T-helper 2 cell treated with Interferon-gamma antibody and Interleukin-4, amounts not matched to agents 5 μg/mL and 100 μg/mL, for 36 hours (primary cell): Measurements from ENCODE around the gene RPL13A.
"Not testable (repeated sequence)": the region's sequence is repeated elsewhere in the genome, so short reads cannot be mapped to it uniquely, and the experiment has no call there.

Source experiments
- DNase-seq: peaks from one replicate; pipeline ENCODE4 v3.0.0; 2021; ENCODE audit warnings: low spot score
- H3K27ac Mint-ChIP-seq: one replicate; pipeline ENCODE4 v1.8.0; 2021; ENCODE audit warnings: mild to moderate bottlenecking, mixed read lengths
- H3K27me3 Mint-ChIP-seq: one replicate; pipeline ENCODE4 v1.8.0; 2021; ENCODE audit warnings: low read depth, mixed read lengths
- H3K36me3 Mint-ChIP-seq: one replicate; pipeline ENCODE4 v1.8.0; 2021; ENCODE audit warnings: low read depth, mixed read lengths
- H3K4me1 Mint-ChIP-seq: one replicate; pipeline ENCODE4 v1.8.0; 2021; ENCODE audit warnings: low read depth, mixed read lengths
- H3K4me3 Mint-ChIP-seq: one replicate; pipeline ENCODE4 v1.8.0; 2022; ENCODE audit warnings: mild to moderate bottlenecking, moderate library complexity, mixed read lengths
- H3K9me3 Mint-ChIP-seq: one replicate; pipeline ENCODE4 v1.8.0; 2021; ENCODE audit warnings: mixed read lengths

The RPL13A gene

GRCh38 chr19:49487277-49488045 lies at the start of gene RPL13A:
RPL13A (plus strand) TSS chr19:49487608; CDS start chr19:49487630, 22 bp downstream.
- H3K4me3 Mint-ChIP-seq: peak within 1 kb of the TSS; percentile 99
- peak; percentile 100 for DNase-seq
- H3K9me3 Mint-ChIP-seq: no peaks in the 10 kb centered on the region
- peaks cover 3% of the 10 kb centered on the region for H3K27me3 Mint-ChIP-seq
- peak within 1 kb of the TSS; percentile 94 for H3K27ac Mint-ChIP-seq
- peaks cover 22% of the 10 kb centered on the region for H3K4me1 Mint-ChIP-seq
- H3K36me3 Mint-ChIP-seq: peaks cover 74% of the 10 kb centered on the region

- no peak overlapping the region for H3K4me3 Mint-ChIP-seq
- no peak for DNase-seq
- no peak overlapping the region for H3K27ac Mint-ChIP-seq
- no peaks in the 10 kb centered on the region for H3K36me3 Mint-ChIP-seq
- peaks cover 89% of the 10 kb centered on the region for H3K27me3 Mint-ChIP-seq
- H3K4me1 Mint-ChIP-seq: peaks cover 29% of the 10 kb centered on the region
- H3K9me3 Mint-ChIP-seq: no peaks in the 10 kb centered on the region
Observed at GRCh38 chr19:49438261-49438660, 49.1 kb upstream of the RPL13A start.

GRCh38 chr19:49439836-49440235 lies 47.6 kb upstream of the RPL13A start:
- Mint-ChIP-seq H3K4me3 (no peak overlapping the region), H3K27me3 (peaks cover 76% of the 10 kb centered on the region), H3K27ac (no peak overlapping the region), H3K36me3 (peaks cover 1% of the 10 kb centered on the region), H3K4me1 (peaks cover 35% of the 10 kb centered on the region), H3K9me3 (no peaks in the 10 kb centered on the region)
- DNase-seq: no peak

- H3K4me1 Mint-ChIP-seq: peaks cover 36% of the 10 kb centered on the region
- H3K27me3 Mint-ChIP-seq: peaks cover 68% of the 10 kb centered on the region
- H3K4me3 Mint-ChIP-seq: peak overlapping the region; percentile 73
- no peak overlapping the region for H3K27ac Mint-ChIP-seq
- no peak for DNase-seq
- peaks cover 7% of the 10 kb centered on the region for H3K36me3 Mint-ChIP-seq
- H3K9me3 Mint-ChIP-seq: no peaks in the 10 kb centered on the region
Observed at GRCh38 chr19:49440439-49441209, 46.8 kb upstream of the RPL13A start.

GRCh38 chr19:49441210-49441959 lies 46.0 kb upstream of the RPL13A start, which contains the start of gene SLC17A7:
SLC17A7 (minus strand) TSS chr19:49441527; CDS start chr19:49441379, 148 bp downstream.
- H3K9me3 Mint-ChIP-seq: no peaks in the 10 kb centered on the region
- H3K36me3 Mint-ChIP-seq: peaks cover 13% of the 10 kb centered on the region
- H3K4me3 Mint-ChIP-seq: peak within 1 kb of the TSS; percentile 83
- peaks cover 29% of the 10 kb centered on the region for H3K4me1 Mint-ChIP-seq
- peaks cover 61% of the 10 kb centered on the region for H3K27me3 Mint-ChIP-seq
- no peak for DNase-seq
- peak within 1 kb of the TSS; percentile 87 for H3K27ac Mint-ChIP-seq

GRCh38 chr19:49441960-49442350 lies 45.5 kb upstream of the RPL13A start:
- H3K27me3 Mint-ChIP-seq: peaks cover 55% of the 10 kb centered on the region
- H3K27ac Mint-ChIP-seq: peak overlapping the region; percentile 87
- no peak for DNase-seq
- peak overlapping the region; percentile 83 for H3K4me3 Mint-ChIP-seq
- no peaks in the 10 kb centered on the region for H3K9me3 Mint-ChIP-seq
- H3K36me3 Mint-ChIP-seq: peaks cover 18% of the 10 kb centered on the region
- H3K4me1 Mint-ChIP-seq: peaks cover 27% of the 10 kb centered on the region

GRCh38 chr19:49442354-49442753 lies 45.1 kb upstream of the RPL13A start:
- peaks cover 51% of the 10 kb centered on the region for H3K27me3 Mint-ChIP-seq
- no peak for DNase-seq
- H3K27ac Mint-ChIP-seq: peak overlapping the region; percentile 87
- peak overlapping the region; percentile 83 for H3K4me3 Mint-ChIP-seq
- H3K36me3 Mint-ChIP-seq: peaks cover 21% of the 10 kb centered on the region
- no peaks in the 10 kb centered on the region for H3K9me3 Mint-ChIP-seq
- H3K4me1 Mint-ChIP-seq: peaks cover 26% of the 10 kb centered on the region

GRCh38 chr19:49442771-49443365 lies 44.5 kb upstream of the RPL13A start:
- Mint-ChIP-seq H3K9me3 (no peaks in the 10 kb centered on the region), H3K36me3 (peaks cover 25% of the 10 kb centered on the region), H3K4me1 (peaks cover 26% of the 10 kb centered on the region), H3K27me3 (peaks cover 46% of the 10 kb centered on the region), H3K27ac (peak overlapping the region; percentile 87), H3K4me3 (peak overlapping the region; percentile 83)
- DNase-seq: peak; percentile 72

- H3K4me1 Mint-ChIP-seq: peaks cover 30% of the 10 kb centered on the region
Observed at GRCh38 chr19:49443366-49444099, 43.9 kb upstream of the RPL13A start.

GRCh38 chr19:49444100-49444700 lies 43.2 kb upstream of the RPL13A start:
- Mint-ChIP-seq H3K4me3 (peak overlapping the region; percentile 83), H3K36me3 (peaks cover 33% of the 10 kb centered on the region)

More at GRCh38 chr19:49443366-49444099, 43.9 kb upstream of the RPL13A start:
- Mint-ChIP-seq H3K4me3 (peak overlapping the region; percentile 83), H3K9me3 (no peaks in the 10 kb centered on the region), H3K27ac (peak overlapping the region; percentile 87), H3K27me3 (peaks cover 39% of the 10 kb centered on the region), H3K36me3 (peaks cover 30% of the 10 kb centered on the region)
- DNase-seq: peak; percentile 93

GRCh38 chr19:49445997-49446396 lies 41.4 kb upstream of the RPL13A start:
- Mint-ChIP-seq H3K27me3 (peaks cover 14% of the 10 kb centered on the region), H3K9me3 (no peaks in the 10 kb centered on the region), H3K36me3 (peaks cover 45% of the 10 kb centered on the region), H3K4me1 (peaks cover 41% of the 10 kb centered on the region), H3K27ac (no peak overlapping the region), H3K4me3 (no peak overlapping the region)
- no peak for DNase-seq

More at GRCh38 chr19:49444100-49444700, 43.2 kb upstream of the RPL13A start:
- Mint-ChIP-seq H3K4me1 (peaks cover 34% of the 10 kb centered on the region), H3K27me3 (peaks cover 32% of the 10 kb centered on the region), H3K27ac (peak overlapping the region; percentile 87)
- H3K9me3 Mint-ChIP-seq, DNase-seq: not testable (repeated sequence)

- Mint-ChIP-seq H3K27me3 (peaks cover under 1% of the 10 kb centered on the region), H3K4me1 (peaks cover 39% of the 10 kb centered on the region), H3K4me3 (no peak overlapping the region), H3K9me3 (no peaks in the 10 kb centered on the region), H3K27ac (no peak overlapping the region), H3K36me3 (peaks cover 52% of the 10 kb centered on the region)
- no peak for DNase-seq
Observed at GRCh38 chr19:49447485-49448431, 39.6 kb upstream of the RPL13A start.
